ENCODE measurements around the gene GSX2. TPM values are rescaled to one million over a fixed set of nuclear protein-coding genes. Genes with fewer than 3 reads are reported as not detected.
A peak's percentile ranks its signal among the peaks of the same experiment; 100 is the strongest.

The GSX2 gene
- total RNA-seq, 4 donors from 2014 or later, result not detected

- TF ChIP-seq POLR2A (IDR thresholded peaks at IDR 0.05), result no peak
- TF ChIP-seq, protein P1, sequence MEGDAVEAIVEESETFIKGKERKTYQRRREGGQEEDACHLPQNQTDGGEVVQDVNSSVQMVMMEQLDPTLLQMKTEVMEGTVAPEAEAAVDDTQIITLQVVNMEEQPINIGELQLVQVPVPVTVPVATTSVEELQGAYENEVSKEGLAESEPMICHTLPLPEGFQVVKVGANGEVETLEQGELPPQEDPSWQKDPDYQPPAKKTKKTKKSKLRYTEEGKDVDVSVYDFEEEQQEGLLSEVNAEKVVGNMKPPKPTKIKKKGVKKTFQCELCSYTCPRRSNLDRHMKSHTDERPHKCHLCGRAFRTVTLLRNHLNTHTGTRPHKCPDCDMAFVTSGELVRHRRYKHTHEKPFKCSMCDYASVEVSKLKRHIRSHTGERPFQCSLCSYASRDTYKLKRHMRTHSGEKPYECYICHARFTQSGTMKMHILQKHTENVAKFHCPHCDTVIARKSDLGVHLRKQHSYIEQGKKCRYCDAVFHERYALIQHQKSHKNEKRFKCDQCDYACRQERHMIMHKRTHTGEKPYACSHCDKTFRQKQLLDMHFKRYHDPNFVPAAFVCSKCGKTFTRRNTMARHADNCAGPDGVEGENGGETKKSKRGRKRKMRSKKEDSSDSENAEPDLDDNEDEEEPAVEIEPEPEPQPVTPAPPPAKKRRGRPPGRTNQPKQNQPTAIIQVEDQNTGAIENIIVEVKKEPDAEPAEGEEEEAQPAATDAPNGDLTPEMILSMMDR (IDR thresholded peaks at IDR 0.05), result no peak
- Histone ChIP-seq H3K36me3 (no peaks in the 10 kb centered on the region), H3K27ac (peak overlapping the region in 1 of 4 donors; percentile 28), H3K9me3 (no peaks in the 10 kb centered on the region), H3K4me1 (peaks cover 0 to 22% (median 6%) of the 10 kb centered on the region in 4 donors), H3K4me3 (peak overlapping the region; percentile 23 to 63 (median 44)), H3K27me3 (peaks cover 0 to 28% of the 10 kb centered on the region in 2 donors)
- no peak for DNase-seq
These were observed 7.3 kb upstream of the GSX2 start for GRCh38 chr4:54092405-54093323.

DNA sequence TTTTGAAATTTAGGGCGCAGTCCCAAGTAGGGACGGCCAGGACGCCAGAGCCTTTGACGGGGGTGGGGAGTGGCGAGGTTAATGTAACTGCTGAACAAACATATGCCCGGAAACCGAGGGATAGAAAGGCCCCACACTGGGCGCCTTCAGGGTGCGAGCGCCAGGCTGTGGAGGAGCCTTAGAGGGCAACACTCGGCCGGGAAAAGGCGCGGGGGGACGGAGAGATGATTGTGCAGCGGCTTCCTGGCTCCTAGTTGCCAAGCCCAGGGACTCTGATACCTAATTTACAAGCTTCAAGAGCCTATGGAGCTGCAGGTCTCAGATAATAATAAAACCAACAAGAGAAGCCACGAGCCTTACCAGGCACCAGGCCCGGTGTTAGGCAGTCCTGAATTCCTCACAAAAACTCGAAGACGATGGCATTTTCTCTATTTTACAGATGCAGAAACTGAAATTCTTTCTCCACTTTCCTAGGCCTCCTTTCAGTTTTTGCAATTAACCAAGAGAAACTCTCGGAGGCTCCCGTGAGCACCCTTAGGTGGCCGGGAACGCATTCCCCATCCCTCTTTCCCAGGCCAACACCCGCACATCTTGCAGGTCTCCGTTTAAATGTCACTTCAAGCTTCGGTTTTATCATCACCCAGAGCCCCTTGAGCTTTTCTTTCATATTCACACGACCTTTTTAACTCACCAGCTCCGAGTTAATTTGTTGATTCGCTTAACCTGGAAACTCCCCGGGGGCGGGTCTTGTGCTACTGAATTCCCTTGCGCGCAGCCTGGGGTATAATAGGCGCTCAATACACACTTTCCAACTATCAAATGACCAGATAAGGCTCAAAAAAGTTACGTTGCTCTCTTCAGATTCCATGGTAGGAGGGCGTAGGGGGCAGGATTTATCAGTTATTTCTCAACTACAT lies 6.4 kb upstream of the GSX2 start:
- Histone ChIP-seq H3K36me3 (no peaks in the 10 kb centered on the region), H3K4me3 (no peak overlapping the region), H3K27ac (no peak overlapping the region), H3K4me1 (peaks cover 0 to 22% (median 6%) of the 10 kb centered on the region in 4 donors), H3K9me3 (no peaks in the 10 kb centered on the region), H3K27me3 (peaks cover 0 to 30% of the 10 kb centered on the region in 2 donors)
- no peak for DNase-seq
- no peak for TF ChIP-seq POLR2A (IDR thresholded peaks at IDR 0.05)
- TF ChIP-seq, protein P1 (IDR thresholded peaks at IDR 0.05), result no peak

GRCh38 chr4:54094451-54094850 lies 5.5 kb upstream of the GSX2 start:
- H3K4me3 ChIP-seq, result no peak overlapping the region
- TF ChIP-seq POLR2A (IDR thresholded peaks at IDR 0.05), result no peak
- TF ChIP-seq, protein P1 (IDR thresholded peaks at IDR 0.05), result no peak
- no peak overlapping the region for H3K27ac ChIP-seq
- no peak for DNase-seq
- H3K27me3 ChIP-seq, result peaks cover 0 to 30% of the 10 kb centered on the region in 2 donors
- H3K4me1 ChIP-seq, result peaks cover 0 to 22% (median 7%) of the 10 kb centered on the region in 4 donors
- H3K36me3 ChIP-seq, result no peaks in the 10 kb centered on the region
- no peaks in the 10 kb centered on the region for H3K9me3 ChIP-seq

GRCh38 chr4:54095110-54095825 lies 4.7 kb upstream of the GSX2 start:
- no peaks in the 10 kb centered on the region for H3K36me3 ChIP-seq
- H3K4me3 ChIP-seq, result no peak overlapping the region
- H3K9me3 ChIP-seq, result no peaks in the 10 kb centered on the region
- H3K27ac ChIP-seq, result no peak overlapping the region
- no peak for DNase-seq
- H3K27me3 ChIP-seq, result peaks cover 4 to 37% of the 10 kb centered on the region in 2 donors
- peaks cover 0 to 28% (median 15%) of the 10 kb centered on the region in 4 donors for H3K4me1 ChIP-seq
- TF ChIP-seq POLR2A (IDR thresholded peaks at IDR 0.05), result no peak
- TF ChIP-seq, protein P1 (IDR thresholded peaks at IDR 0.05), result no peak
